Esophagus muscularis mucosa (tissue), 4 donors: Measurements from ENCODE around the gene STX3.

Source experiments
- EP300 ChIP-seq: sonication (generic); formaldehyde crosslinking; IDR thresholded peaks from one replicate; pipeline ENCODE4 v1.6.1; 2017; ENCODE audit warnings: antibody characterized with exemption
- POLR2A ChIP-seq: fragments of 450-650 bp; IDR thresholded peaks from one replicate; pipeline ENCODE4 v1.6.1; 2017; ENCODE audit warnings: antibody characterized with exemption, moderate library complexity, mild to moderate bottlenecking, low read depth
- POLR2AphosphoS5 ChIP-seq, 2 donors: sonication (generic); formaldehyde crosslinking; IDR thresholded peaks; one replicate each; pipeline ENCODE4 v1.6.1; 2017; ENCODE audit warnings: antibody characterized with exemption in 2 of 2
- TF ChIP-seq, protein P1 (sequence below), 3 experiments: fragments of 200-600 bp in 2 of 3; fragments of 450-650 bp in 1 of 3; sonication (generic) in 2 of 3; IDR thresholded peaks; one replicate each; pipeline ENCODE4 v1.5.1; 2017 to 2019; ENCODE audit warnings: antibody characterized with exemption in 3 of 3, mild to moderate bottlenecking in 2 of 3, moderate library complexity in 1 of 3

DNA sequence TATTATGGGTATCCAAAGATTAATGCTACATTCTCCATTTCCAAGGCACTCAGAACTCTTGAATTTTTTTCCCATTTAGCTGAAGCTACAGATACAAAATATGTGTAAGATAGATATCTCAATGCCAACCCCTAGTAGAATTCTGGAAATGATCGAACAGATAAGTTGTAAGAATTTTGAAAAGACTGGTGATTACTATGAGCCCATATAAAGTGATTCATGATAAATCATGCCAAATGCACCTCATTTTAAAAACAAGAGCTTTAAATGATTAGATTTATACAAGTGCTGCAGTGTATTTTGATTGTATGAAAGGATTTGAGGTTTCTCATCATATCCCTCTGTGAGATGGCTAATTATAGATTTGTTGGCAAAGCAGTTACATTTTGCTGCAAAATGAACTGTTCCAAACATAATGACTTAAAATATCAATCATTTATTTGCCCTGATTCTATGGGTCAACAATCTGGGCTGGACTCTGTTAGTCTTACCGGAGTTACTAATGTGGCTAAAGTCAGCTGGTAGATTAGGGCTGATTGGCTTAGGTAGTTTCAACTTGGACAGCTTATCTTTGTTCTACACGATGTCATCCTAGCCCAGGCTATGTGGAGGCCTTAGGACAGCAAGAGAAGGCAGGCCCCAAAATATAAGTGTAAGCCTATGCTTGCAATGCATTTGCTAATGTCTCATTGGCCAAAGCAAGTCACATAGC, 44.9 kb upstream of the STX3 start:
- TF ChIP-seq, protein P1, sequence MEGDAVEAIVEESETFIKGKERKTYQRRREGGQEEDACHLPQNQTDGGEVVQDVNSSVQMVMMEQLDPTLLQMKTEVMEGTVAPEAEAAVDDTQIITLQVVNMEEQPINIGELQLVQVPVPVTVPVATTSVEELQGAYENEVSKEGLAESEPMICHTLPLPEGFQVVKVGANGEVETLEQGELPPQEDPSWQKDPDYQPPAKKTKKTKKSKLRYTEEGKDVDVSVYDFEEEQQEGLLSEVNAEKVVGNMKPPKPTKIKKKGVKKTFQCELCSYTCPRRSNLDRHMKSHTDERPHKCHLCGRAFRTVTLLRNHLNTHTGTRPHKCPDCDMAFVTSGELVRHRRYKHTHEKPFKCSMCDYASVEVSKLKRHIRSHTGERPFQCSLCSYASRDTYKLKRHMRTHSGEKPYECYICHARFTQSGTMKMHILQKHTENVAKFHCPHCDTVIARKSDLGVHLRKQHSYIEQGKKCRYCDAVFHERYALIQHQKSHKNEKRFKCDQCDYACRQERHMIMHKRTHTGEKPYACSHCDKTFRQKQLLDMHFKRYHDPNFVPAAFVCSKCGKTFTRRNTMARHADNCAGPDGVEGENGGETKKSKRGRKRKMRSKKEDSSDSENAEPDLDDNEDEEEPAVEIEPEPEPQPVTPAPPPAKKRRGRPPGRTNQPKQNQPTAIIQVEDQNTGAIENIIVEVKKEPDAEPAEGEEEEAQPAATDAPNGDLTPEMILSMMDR (IDR thresholded peaks at IDR 0.05) = no peak
- TF ChIP-seq POLR2AphosphoS5 (IDR thresholded peaks at IDR 0.05) = no peak
- no peak for TF ChIP-seq POLR2A
- no peak for TF ChIP-seq EP300
